GM10248 (cell line): ENCODE measurements around the gene ASB1.
A peak's percentile ranks its signal among the peaks of the same experiment; 100 is the strongest.

Experiments used
- CTCF ChIA-PET: fragments of 300-600 bp; sonication (Branson Sonifier 250); formaldehyde crosslinking; extraction: SDS; loops from one replicate; lab custom pipeline; 2021; ENCODE audit warnings: antibody characterized with exemption; lab: Yijun Ruan, JAX
- POLR2A ChIA-PET: fragments of 350-650 bp; sonication (Branson Sonifier 250); formaldehyde crosslinking; extraction: SDS; loops from one replicate; lab custom pipeline; 2020; ENCODE audit warnings: antibody characterized with exemption; lab: Yijun Ruan, JAX
- DNase-seq: peaks from one replicate; pipeline ENCODE4 v3.0.0; 2012; ENCODE audit errors: extremely low spot score
- TF ChIP-seq, protein P1 (sequence below): IDR thresholded peaks from 2 replicates; pipeline ENCODE4 v1.5.1; 2012; ENCODE audit warnings: mild to moderate bottlenecking, low read depth; ENCODE audit errors: extremely low read depth, missing control alignments, control extremely low read depth

ASB1 gene

DNA sequence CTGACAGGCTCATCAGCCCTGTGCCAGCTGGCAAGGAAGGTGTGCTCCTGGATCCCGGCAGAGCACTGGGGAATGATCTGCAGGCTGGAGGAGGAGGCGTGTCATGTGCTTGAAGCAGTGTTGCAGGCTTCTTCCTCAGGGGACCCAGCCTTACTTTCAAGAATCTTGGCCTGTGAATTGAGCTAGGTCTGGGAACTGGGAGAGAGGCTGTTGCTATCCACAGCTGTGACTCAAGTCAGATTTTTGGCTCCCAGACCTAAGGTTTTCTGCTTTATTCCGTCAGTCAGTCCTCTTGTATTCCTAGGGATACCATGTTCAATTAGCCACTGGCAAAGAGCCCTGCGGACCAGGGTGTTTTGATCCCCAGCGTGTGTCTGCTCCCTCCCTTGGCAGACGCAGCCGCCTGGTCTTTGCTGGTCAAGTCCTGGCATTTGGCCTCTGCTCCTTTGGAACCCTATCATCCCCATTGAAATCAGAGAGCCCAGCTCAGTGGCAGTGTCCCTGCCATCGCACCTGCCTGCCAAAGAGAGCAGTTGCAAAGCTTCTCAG is 32.4 kb downstream of the ASB1 start:
- no peak for DNase-seq
- TF ChIP-seq, protein P1, sequence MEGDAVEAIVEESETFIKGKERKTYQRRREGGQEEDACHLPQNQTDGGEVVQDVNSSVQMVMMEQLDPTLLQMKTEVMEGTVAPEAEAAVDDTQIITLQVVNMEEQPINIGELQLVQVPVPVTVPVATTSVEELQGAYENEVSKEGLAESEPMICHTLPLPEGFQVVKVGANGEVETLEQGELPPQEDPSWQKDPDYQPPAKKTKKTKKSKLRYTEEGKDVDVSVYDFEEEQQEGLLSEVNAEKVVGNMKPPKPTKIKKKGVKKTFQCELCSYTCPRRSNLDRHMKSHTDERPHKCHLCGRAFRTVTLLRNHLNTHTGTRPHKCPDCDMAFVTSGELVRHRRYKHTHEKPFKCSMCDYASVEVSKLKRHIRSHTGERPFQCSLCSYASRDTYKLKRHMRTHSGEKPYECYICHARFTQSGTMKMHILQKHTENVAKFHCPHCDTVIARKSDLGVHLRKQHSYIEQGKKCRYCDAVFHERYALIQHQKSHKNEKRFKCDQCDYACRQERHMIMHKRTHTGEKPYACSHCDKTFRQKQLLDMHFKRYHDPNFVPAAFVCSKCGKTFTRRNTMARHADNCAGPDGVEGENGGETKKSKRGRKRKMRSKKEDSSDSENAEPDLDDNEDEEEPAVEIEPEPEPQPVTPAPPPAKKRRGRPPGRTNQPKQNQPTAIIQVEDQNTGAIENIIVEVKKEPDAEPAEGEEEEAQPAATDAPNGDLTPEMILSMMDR = no peak
- ChIA-PET CTCF (no interaction called here), POLR2A (no interaction called here)

GRCh38 chr2:238461051-238461450 is 34.3 kb downstream of the ASB1 start:
- DNase-seq = no peak
- ChIA-PET CTCF (interaction anchor here (1.3 to 1.7 kb wide), 5 partner anchors 12 to 104 kb away, joined by 3 to 10 read pairs (median 4); no protein-coding TSS in a partner anchor), POLR2A (no interaction called here)
- TF ChIP-seq, protein P1 = no peak

DNA sequence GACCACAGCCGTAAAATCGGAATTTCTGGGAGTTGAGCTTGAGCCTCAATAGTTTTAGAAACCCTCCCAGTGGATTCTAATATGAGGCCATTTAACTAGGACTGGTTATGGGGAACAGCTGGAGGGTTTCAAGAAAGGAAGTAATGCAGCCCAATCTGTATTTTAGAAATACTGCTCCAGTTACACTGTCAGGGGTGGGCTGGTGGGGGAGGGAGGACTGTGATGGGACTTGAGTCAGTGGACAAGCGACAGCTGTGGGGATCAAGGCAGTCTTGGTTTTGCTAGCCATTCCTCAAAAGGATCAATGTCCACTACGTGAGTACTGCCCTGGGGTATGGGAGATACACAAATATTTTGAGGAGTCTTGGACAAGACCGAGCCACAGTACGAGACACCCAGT is 34.8 kb downstream of the ASB1 start:
- TF ChIP-seq, protein P1 = no peak
- ChIA-PET POLR2A (no interaction called here), CTCF (interaction anchor here (1.3 to 1.7 kb wide), 4 partner anchors 12 to 104 kb away, joined by 3 to 10 read pairs (median 4); no protein-coding TSS in a partner anchor)
- DNase-seq = no peak

DNA sequence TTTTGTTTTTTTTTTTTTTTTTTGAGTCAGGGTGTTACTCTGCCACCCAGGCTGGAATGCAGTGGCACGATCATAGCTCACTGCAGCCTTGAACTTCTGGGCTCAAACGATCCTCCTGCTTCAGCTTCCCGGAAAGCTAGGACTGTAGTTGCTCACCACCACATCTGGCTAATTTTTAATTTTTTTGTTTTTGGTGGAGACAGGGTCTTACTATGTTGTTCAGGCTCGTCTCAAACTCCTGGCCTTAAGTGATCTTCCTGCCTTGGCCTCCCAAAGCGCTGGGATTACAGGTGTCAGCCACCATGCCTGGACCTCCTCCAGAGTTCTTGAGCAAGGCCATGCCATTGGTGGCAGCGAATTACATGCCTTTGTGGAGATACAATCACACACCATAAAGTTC is 35.2 kb downstream of the ASB1 start:
- CTCF ChIA-PET = interaction anchor here (1.3 to 1.7 kb wide), 4 partner anchors 11 to 104 kb away, joined by 3 to 10 read pairs (median 4); no protein-coding TSS in a partner anchor
- no peak for DNase-seq
- TF ChIP-seq, protein P1 = no peak
- POLR2A ChIA-PET = no interaction called here

DNA sequence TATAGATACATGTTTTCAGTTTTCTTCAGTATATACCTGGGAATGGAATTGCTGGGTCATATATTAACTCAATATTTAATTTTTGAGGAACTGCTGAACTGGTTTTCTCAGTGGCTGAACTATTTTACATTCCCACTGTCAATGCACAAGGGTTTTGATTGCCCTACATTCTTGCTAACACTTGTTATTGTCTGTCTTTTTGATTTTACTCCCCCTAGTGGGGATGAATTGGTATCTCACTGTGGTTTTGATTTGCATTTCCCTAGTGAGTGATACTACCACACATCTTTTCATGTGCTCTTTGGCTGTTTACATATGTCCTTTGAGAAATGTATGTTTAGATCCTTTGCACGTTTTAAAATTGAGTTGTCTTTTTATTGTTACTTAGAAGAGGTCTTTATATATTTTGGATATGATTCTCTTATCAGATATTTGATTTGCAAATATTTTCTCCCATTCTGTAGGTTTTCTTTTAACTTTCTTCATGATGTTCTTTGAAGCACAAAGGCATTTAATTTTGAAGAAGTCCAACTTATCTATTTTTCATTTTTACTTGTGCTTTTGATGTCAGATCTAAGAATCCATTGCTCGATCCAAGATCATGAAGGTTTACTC is 36.2 kb downstream of the ASB1 start:
- ChIA-PET POLR2A (no interaction called here), CTCF (no interaction called here)
- peak; percentile 61 for DNase-seq
- TF ChIP-seq, protein P1 = peak; percentile 62

DNA sequence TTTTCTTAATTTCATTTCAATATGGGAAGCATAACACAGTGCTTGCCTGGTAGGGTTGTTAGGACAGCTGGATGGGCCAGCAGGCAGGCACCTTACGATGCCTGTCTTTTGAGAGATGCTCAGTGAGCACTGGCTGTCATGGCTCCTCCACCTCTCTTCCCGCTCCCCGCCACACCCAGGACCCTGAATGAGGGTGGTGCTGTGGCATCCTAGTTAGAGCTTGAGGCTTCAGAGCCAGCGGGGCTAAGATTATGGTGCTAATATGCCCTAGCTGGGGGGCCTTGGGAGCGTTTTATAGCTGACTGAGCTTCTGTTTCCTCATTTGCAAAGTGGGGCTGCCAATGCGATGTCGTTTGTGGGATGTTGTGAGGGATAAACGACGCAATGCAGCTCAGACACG is 37.7 kb downstream of the ASB1 start:
- no peak for DNase-seq
- TF ChIP-seq, protein P1 = no peak
- ChIA-PET CTCF (interaction anchor here (1.6 to 1.7 kb wide), 2 partner anchors 93 to 176 kb away, joined by 3 to 6 read pairs; partner anchors contain the start of gene PER2), POLR2A (no interaction called here)
